ENCODE results near the gene TLCD3A. TPM values are rescaled to one million over a fixed set of nuclear protein-coding genes. Genes with fewer than 3 reads are reported as not detected.
"Not testable (repeated sequence)": the region's sequence is repeated elsewhere in the genome, so short reads cannot be mapped to it uniquely, and the experiment has no call there.

Gene TLCD3A
- total RNA-seq (2014; rRNA removed; shearing (Covaris generic)), result 42.5 and 51.4 TPM in 2 replicates

DNA sequence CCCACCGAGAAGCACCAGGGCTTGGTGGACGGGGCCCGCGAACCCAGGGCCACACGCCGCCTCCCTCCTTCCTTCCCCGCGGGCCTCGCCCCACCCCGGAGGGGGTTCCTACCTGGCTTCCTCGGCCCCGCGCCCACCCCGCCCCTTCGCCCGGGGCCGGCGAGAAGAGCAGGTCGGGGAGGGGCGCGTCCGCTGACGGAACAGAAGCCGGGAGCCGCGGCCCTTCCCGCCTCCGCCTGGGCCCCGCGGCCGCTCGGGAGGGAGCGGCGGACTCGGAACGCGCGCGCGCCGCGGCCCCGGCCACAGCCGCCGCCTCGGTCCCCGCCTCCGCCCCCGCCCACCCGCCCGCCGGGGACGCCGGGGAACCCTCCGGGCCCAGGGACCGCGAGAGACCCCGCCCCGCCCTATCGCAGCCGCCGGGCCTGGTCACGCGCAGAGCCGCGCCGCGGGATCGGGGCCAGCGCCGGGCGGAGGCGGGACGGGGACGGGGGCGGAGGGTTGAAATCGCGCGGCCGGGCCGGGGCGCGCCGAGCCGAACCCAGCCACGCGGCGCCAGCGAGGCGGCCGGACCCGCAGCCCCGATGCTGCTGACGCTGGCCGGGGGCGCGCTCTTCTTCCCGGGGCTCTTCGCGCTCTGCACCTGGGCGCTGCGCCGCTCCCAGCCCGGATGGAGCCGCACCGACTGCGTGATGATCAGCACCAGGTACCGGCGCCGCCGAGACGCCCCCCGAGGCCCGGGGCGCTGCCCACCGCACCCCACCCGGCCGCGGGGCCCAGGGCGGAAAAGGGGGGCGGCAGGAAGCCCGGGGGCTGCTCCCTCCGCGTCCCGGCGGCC lies at the start of gene TLCD3A:
TLCD3A (plus strand) TSS at position 530 of the 835 bp plus-strand sequence; CDS start at position 582, 52 bp downstream.
- DNase-seq (ENCODE audit: low spot score), result peak; percentile 50

DNA sequence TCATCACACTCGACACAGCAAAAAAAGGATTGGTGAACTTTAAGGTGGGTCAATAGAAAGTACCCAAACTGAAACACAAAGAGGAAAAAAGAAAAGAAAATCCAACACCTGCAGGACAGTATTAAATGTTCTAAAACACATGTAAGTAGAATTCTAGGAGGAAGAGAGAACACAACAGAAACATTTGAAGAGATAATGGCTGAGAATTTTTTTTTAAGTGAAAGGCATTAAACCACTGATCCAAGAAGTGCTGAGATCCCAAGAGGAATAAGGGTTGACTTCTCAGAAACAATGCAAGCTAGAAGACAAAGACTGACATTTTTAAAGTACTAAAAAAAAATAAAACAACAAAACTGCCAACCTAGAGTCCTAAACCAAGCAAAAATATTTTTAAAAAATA lies 49.4 kb upstream of the TLCD3A start:
- DNase-seq (ENCODE audit: low spot score), result no peak

DNA sequence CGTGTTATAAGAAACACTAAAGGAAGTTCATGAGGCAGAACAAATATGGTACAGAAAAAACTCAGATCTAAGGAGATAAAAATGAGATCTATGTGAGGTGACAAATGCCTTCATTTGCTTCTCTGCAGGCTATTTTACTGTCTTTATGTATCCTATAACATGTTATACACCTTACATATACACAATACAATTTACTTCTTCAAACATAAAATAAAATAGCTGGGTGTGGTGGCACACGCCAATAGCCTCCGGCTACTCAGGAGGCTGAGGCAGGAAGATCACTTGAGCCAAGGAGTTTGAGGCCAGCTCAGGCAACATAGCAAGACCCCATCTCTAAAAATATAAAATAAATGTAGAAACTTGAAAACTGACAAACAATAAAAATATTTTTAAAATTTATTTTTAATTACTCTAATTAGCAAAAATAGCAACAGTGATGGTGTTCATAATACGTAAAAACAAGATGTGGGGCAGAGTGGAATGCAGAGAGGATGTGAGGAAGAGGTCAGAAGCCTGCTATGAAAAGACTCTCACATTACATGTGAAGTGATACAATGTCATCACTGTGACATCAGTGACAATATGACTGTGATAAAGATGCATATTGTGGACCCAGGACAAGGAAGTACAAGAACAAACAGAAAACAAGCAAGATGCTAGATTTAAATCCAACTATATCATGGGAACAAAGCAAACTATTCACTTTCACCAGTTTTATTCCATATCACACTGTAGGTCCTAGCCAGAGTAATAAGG lies 48.7 kb upstream of the TLCD3A start:
- DNase-seq (ENCODE audit: low spot score), result no peak

DNA sequence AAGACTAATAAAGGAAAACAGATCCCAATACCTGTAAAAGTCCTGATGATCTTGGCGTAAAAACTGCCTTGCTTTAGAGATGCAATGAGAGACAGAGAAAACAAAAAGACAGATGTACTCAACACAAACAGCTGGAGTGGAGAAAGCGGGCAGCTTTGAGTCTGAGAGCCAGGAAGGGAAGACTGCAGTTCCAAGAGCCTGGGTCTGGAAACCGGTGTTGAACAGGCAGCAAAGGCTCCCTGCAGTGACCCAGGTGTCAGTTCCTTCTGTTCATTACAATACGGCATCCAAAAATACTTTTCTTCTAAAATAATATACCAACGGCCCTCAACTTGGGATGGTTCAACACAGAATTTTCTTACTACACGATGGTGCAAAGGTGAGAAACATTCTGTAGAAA lies 47.4 kb upstream of the TLCD3A start:
- no peak for DNase-seq (ENCODE audit: low spot score)

DNA sequence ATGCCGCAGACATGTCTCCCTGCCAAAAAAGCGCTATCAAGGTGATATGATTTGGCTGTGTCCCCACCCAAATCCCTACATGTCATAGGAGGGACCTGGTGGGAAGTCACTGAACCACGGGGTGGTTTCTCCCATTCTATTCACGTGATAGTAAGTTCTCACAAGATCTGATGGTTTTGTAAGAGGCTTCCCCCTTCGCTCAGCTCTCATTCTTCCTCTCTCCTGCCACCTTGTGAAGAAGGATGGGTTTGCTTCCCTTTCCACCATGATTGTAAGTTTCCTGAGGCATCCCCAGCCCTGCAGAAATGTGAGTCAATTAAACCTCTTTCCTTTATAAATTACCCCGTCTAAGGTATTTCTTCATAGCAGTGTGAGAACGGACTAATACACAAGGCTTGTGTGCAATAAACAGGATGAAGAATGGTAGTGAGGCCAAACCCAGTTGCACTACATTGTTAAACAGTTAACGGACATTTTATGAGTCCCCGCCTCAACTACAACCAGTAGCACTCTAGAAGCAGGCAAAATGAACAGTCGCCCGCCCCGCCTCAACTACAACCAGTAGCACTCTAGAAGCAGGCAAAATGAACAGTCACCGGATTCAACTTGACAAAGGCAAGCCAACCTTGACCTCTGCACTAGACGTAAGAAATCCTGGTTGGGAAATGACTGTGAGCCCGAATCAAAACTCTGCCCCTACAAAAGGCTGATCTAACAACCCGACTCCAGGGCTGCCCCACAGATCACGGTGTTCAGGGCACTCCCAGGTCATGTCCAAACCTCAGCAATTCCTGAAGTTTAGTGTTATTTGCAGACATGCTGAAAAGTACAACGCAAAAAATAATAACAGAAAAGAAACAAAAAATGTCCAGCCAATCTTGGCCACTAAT lies 44.1 kb upstream of the TLCD3A start:
- peak; percentile 35 for DNase-seq (ENCODE audit: low spot score)

DNA sequence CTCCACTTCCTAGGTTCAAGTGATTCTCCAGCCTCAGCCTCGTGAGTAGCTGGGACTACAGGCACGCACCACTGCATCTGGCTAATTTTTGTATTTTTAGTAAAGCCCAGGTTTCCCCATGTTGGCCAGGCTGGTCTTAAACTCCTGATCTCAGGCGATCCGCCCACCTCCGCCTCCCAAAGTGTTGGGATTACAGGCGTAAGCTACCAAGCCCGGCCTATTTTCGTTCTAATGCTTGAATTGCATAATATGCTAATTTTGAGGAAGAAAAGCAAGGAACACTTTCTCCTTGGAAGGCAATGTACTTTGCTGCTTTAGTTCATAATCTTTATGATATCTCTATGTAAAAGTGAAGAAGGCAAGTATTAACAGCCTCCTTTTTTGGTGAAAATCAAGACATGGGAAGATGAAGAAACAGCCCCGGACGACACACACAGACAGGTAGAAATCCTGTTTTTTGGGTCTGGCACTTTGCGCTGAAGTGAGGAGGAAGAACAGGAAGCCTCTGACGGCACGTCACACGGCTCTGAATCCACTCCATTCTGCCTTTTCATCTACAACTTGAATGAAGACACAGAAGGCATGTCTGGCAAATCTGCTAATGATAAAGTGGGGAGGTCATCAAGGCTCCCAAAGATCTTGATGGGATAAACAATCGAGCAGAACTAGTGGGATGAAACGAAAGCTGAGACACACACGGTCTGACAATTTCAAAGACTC lies 42.7 kb upstream of the TLCD3A start:
- no peak for DNase-seq (ENCODE audit: low spot score)

DNA sequence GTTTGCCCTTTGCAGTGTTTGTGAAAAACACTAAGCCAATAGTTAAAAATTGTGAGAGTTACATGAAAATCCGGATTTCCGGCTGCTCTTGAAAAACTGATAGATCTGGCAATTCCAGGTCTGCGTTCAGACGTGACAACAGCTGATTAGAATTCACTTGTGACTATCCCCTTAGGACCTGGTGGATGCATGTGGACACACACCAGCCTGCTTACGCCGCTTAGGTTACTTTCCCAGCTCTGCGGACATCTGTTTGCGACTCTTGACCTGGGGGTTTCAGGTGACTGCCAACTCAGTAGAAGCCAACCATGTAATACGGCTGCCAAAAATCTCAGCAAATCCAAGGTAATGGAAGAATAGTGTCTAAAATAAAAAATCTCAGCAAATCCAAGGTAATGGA lies 42.0 kb upstream of the TLCD3A start:
- no peak for DNase-seq (ENCODE audit: low spot score)

DNA sequence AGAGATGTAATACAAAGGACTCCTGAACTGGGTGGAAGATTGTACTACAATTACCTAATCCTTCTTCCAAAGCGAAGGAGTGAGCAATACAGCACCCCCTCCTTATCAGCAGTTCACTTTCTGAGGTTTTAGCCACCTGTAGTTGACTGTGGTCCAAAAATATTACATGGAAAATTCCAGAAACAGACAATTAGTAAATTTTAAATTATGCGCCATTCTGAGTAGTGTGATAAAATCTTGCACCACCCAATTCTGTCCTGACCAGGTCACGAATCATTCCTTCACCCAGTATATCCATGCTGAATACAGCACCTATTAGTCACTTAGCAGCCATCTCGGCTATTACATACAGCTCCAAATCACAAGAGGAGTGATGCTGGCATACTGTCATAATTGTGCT lies 41.0 kb upstream of the TLCD3A start:
- peak; percentile 31 for DNase-seq (ENCODE audit: low spot score)

DNA sequence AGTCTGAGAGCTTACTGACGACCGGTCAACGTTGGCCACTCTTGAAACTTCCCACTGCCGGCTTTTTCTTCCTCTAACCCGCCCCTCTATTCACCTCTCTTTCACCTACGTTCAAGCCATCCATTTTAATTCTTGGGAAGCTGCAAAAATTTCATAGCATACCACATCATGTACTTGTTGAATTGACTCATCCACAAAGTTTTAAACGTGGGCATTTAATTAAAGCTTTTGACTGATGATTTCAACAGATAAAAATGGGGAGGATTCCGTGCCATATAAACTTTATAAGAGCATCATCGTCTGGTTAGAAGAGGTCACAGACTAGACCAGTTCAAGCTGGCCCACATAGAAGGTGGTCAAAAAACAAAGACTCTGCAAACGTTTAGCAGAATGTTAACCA lies 40.3 kb upstream of the TLCD3A start:
- peak; percentile 53 for DNase-seq (ENCODE audit: low spot score)

DNA sequence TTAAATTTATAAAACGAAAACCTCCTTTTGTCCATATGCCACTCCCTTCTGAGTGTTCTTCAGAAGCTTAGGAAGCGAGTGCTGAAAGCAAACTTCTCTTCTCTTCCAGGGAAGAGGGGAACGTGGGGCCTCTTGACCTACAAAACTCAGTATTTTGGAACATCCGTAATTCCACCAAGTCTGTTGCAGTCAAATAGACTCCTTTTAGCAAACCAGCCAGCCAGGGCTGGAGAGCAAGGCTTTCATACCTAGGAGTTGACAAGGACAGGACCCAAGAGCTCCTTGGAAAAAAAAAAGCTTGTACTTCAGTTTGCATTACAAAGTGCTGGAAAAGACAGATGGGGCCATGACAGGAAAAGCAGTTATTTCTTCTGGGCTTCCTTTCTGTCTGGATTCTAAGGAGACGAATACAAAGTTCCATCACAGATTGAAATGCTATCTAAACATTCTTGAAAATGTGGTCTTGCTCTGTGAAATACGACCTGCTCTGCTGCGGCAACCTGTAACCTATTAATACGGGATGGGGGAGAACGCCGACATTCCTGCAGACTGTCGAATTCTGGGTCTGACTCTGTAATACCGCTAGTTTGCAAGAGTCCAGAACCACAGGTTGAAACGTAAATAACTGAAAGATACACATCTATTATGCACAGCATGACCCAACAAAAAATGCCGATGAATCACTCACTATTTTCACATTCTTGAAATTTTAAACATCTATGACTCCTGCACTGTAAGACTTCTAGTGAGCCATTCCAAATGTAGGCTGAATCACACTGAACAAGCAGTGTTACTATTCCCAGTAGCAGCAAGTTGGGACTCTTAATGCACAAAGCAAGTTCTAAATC lies 38.4 kb upstream of the TLCD3A start:
- DNase-seq (ENCODE audit: low spot score), result peak; percentile 97

DNA sequence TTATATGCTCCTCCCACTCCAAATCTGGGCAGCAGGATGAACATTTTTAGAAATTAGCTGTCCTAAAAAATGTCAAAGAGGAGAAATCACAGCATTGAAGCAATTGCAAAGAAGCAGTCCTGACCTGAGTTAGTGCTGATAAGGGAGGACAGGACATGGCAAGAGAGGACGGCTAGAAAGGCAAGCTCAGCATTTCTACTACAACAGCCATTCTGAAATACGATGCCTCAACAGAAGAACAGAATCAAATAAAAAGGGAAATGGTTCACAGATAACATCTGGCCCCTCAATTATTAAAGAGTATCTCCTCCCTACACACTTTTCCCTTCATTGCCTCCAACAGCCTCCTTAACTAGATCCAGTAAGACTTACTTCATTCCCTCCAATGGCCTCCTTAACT lies 36.0 kb upstream of the TLCD3A start:
- DNase-seq (ENCODE audit: low spot score), result no peak

DNA sequence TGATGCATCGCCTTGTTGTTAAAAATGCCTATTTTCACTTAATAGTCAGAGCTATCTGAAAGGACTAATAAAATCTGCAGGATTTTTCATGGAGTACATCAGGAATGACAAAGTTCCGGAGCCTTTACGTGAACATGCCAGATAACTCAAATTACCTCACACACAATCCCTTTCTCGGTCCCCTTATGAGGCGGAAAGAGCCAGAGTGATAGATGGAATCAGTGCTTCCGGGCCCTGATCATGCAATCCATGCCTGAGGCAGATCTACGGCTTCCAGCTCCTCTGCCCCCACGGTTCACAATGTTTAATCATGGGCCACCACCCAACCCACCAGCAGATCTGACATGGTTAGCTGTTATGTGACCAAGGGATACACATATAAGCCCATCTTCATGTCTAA lies 34.7 kb upstream of the TLCD3A start:
- no peak for DNase-seq (ENCODE audit: low spot score)

DNA sequence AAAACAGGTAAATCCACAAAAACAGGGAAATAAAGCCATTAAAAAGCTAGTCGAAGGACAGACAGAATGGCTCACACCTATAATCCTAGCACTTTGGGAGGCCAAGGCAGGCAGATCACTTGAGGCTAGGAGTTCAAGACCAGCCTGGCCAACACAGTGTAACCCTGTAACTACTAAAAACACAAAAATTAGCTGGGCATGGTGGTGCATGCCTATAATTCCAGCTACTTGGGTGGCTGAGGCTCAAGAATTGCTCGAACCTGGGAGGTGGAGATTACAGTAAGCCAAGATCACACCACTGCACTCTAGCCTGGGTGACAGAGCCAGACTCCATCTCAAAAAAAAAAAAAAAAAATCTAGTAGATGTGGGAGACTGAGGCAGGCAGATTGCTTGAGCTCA lies 34.3 kb upstream of the TLCD3A start:
- DNase-seq (ENCODE audit: low spot score), result not testable (repeated sequence)

DNA sequence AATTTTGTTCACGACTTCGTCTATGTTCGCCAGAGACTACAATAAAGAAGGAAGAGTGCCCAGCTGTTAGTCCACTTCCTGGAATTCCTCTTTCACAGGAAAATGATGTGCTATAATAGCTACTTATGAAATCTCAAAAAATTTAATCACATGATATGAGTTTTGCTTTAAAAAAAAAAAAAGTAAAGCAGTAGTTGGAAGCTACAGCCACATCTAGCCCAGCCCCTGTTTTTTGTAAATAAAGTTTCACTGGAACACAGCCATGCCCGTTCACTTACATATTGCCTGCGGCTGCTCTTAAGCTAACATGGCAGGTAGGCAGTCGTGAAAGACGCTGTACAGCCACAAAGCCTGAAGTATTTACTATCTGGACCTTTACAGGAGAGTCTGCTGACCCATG lies 33.1 kb upstream of the TLCD3A start:
- DNase-seq (ENCODE audit: low spot score), result peak; percentile 28

DNA sequence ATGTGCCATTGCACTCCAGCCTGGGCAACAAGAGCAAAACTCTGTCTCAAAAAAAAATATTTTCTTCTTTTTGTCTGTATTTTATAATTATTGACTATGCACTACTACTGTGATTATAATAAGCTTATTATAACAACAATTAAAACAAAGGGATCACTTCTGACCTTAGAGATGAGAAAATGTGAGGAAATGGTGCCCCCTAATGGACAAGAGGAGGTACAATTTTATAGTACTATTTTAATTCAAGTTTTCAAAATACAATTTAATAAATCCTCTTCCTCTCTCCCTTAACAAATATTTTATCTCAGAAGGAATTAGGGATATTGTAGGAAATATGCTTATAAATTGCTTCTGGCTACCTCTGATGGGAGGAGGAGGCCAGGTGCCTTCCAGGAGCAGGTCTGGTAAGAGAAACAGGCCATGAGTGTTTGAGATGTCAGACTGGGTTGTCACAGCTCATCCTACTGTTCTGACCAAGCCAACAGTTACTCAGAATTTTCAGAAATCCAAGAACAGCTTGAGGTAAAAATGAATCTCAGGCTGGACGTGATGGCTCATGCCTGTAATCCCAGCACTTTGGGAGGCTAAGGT lies 31.8 kb upstream of the TLCD3A start:
- DNase-seq (ENCODE audit: low spot score), result peak; percentile 41

DNA sequence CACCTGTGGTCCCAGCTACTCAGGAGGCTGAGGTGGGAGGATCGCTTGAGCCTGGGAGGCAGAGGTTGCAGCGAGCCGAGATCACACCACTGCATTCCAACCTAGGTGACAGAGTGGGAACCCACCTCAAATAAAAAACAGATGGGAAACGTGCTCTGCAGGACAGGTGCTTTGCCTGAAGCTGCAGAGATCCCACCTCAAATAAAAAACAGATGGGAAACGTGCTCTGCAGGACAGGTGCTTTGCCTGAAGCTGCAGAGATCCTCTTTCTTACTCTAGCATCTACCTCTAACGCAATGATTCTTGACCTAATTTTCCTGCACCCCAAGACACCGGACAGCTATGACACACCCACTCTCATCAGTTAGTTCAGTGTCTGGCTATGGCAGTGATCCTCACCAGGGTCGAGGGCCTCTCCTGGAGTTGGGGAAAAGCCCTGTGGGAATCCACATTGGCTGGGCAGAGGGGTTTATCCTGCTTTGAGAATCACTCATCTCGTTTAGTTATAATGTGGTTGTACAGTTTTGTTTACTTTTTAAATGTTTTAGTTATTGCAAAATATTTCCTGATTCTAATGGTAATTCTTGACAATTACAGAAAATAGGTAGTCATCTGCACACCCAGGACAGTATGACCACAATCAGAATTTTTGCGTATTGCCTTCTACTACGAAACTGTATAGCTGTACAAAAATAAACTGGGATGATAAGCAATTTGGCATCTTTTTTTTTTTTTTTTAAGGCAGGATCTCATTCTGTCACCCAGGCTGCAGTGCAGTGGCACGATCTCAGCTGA lies 29.1 kb upstream of the TLCD3A start:
- DNase-seq (ENCODE audit: low spot score), result no peak

DNA sequence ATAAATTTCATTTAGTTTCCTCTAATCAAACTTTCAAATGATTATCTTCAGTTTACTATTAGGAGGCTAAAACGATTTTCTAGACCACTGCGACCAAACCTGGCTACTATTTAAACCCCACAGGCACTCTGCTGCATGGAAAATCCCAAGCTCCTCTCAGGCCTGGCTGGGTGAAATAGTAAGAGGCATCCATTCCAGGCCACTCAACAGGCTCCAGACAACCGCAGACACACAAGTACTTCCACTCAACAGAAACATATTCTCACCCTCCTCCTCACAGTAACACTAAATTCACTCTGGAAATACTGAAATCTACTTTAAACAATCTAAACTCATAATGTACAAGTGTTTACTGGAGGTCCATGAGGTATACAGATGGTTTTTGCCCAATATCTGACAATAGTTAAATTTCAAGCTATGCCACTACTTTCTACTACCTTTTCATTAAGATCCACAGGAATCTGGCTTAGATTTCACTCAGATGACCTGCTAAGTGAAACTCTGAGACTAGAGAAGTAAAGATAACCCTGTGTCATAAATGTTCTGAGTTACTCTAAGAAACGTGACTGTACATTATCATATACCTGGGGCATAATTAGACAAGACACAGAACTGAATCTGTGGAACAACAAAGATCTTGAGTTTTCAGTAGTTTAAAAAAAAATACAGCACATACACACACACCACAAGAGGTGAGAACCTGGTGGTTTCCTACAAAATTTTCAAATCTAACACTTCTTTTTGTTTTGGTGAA lies 28.1 kb upstream of the TLCD3A start:
- DNase-seq (ENCODE audit: low spot score), result no peak

DNA sequence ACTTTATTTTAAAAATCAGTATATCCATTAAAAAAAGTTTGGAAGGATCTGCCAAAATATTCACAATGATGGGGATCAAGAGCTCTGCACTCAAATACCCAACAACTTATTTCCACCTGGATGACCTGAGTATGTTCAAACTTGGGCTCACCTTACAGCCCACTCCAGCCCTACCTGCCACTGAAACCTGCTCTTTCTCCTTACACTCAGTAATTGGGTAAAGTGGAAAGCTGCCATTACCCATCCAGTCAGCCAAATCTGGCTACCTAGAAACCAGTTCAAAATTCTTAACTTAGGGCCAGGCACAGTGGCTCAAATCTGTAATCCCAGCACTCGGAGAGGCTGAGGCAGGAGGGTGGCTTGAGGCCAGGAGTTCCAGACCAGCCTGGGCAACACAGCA lies 27.4 kb upstream of the TLCD3A start:
- no peak for DNase-seq (ENCODE audit: low spot score)

Measured in H4 (cell line).